ENCODE data around the gene AKIRIN2.
"Not testable (repeated sequence)": the region's sequence is repeated elsewhere in the genome, so short reads cannot be mapped to it uniquely, and the experiment has no call there.

Gene AKIRIN2

DNA sequence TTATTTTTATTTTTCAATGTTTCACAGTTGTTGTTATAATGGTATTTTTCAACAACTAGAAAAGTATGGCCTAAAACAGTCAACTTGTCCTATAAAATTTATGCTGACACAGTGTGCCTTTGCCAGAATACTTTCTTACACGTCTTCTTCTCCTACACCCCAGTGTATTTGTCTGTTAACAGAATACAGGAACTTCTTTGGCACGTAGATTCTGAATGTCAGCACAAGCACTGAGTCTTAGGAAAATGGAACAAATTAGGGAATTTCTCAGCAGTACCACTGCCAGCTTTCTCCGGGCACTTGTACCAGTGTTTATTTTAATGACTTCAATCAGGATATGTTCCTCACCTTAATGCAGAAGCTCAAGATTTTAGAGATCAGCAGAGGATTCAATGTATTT, 26.7 kb upstream of the AKIRIN2 start:
- Mint-ChIP-seq H3K36me3 (peaks cover 0 to 3% of the 10 kb centered on the region in 2 donors), H3K4me3 (no peak overlapping the region), H3K9me3 (no peaks in the 10 kb centered on the region), H3K27me3 (no peaks in the 10 kb centered on the region), H3K4me1 (peaks cover 32 to 60% of the 10 kb centered on the region in 2 donors), H3K27ac (peak overlapping the region; percentile 60)
- DNase-seq = no peak
- ATAC-seq (replicated peaks) = no peak

DNA sequence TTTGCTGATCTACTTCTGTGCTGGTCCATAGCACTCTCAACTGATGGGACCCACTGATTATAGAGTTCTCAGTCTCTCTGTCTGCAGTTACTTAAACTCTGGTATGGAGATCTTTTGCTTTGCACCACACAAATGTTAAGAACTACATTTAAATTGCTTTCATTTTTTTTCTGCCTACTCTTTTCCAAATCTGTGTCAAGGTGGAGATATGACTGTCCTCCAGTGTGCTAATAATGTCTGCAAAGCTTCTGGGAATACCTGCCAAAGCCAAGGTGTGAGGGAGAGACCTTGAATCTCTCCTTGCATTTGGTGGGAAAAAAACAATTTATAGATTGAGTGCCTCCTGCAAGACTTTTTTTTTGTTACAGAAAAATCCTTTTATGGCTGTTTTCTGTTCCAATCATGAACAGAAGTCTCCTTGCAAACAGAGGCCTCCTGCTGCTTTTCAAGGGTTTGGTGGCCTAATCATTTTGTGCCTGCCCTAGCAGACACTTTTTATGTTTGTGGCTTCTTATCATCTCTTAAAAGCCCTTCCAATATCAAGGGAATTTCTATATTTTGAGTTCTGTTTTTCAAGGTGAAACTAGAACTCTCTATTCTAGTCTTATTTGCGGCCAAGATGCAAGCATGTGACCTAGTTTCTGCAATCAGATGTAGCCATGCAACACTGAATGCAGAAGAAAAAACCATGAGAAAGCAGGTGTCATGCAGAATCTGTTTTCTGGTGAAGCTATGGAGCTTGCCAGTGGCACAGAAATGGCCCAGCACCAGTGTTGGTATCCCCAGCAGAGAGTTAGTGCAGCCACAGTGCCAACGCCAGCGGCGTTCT, 23.2 kb upstream of the AKIRIN2 start:
- ATAC-seq (replicated peaks) = peak; percentile 91 to 95
- H3K4me3 Mint-ChIP-seq = peak overlapping the region; percentile 46 to 65
- no peaks in the 10 kb centered on the region for H3K9me3 Mint-ChIP-seq
- no peak for DNase-seq
- peaks cover 0 to 3% of the 10 kb centered on the region in 2 donors for H3K36me3 Mint-ChIP-seq
- H3K27ac Mint-ChIP-seq = peak overlapping the region; percentile 87
- H3K4me1 Mint-ChIP-seq = peaks cover 27 to 55% of the 10 kb centered on the region in 2 donors
- no peaks in the 10 kb centered on the region for H3K27me3 Mint-ChIP-seq

DNA sequence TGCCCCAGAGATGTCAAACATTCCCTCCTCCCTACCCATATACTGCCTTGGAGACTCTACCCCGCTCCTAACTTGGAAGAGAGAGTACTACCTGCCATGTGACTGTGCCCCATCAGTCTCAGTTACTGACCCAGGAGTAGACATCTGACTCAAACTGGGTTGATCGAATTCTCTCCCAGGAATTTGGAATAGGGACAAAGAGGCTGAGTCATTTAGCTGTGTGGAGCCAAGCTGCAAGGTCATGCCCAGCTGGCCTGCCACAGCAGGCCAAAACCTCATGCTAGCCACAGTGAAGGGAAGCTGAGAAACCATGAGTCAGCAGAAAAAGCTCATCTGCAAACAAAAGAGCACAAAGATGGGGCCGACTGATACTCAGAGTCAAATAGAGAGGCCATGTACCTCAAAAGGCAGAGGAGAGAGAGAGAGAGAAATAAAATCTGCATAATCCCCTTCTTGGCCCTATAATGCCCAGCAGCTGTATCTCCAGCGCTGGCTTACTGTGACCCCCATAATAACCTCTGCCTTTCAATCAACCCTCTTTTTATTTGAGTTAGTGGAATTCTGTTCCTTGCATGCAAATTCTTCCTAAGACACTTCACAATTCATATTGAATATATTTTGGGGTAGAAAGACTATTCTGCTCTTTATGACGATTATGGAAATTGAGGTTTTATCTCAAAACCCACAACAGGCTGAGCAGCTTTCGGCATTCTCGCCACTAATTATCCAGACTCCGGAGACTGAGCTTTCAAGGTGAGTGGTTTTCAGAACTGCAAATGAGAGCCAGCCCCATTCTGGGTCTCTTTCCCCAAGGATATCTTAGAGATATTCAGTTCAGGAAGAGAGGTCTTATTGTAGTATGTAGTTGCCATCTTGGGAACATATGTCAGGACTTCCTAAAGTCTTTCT, 21.4 kb upstream of the AKIRIN2 start:
- Mint-ChIP-seq H3K9me3 (no peaks in the 10 kb centered on the region), H3K4me3 (no peak overlapping the region), H3K27ac (peak overlapping the region; percentile 83), H3K4me1 (peaks cover 20 to 42% of the 10 kb centered on the region in 2 donors), H3K36me3 (peaks cover 0 to 3% of the 10 kb centered on the region in 2 donors), H3K27me3 (no peaks in the 10 kb centered on the region)
- DNase-seq = no peak
- ATAC-seq (replicated peaks) = peak in 1 of 2 donors; percentile 24

DNA sequence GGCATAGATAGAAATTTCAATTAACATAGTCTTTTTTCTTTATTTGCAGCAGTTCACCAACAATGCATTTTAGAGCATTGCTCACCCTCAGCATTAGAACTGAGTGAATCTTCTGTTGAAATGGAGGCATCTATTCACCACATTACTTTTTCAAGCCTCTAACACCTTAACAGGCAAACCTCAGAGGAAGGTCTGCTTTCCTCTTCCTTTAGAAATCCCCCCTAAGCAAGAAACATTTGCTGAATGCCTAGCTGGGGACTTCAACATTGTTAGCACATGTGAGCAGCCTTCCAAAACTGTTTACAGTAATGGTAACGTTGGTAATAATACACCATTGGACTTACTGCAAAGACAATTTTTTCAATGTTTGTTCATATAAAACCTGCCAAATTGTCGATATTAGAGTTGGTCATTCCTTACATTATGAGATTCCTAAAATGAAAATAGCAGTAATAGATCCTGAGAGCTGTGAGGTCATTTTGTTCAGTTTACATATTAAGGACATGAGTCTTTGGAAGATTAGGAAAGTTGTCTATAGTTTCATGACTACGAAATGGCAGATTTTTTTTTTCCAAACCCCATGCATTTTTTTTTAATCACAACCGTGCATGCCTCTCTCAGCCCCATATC, 20.6 kb upstream of the AKIRIN2 start:
- ATAC-seq (replicated peaks) (no peak), DNase-seq (no peak)
- H3K27me3 Mint-ChIP-seq = no peaks in the 10 kb centered on the region
- no peaks in the 10 kb centered on the region for H3K9me3 Mint-ChIP-seq
- no peak overlapping the region for H3K4me3 Mint-ChIP-seq
- peaks cover 0 to 2% of the 10 kb centered on the region in 2 donors for H3K36me3 Mint-ChIP-seq
- H3K27ac Mint-ChIP-seq = peak overlapping the region; percentile 20
- peaks cover 19 to 34% of the 10 kb centered on the region in 2 donors for H3K4me1 Mint-ChIP-seq

DNA sequence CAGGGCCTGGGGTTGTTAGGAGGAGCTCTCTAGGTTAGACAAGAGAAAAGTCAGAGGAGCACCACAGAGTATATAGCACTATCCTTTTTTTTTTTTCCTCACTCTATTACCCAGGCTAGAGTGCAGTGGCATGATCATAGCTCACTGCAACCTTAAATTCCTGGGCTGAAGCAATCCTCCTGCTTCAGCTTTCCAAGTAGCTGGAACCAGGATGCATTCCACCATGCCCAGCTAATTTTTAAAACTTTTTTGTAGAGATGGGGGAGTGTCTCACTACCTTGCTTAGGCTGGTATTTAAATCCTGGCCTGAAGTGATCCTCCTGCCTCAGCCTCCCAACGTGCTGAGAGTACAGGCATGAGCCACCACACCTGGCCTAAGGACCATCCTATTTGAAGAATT, 19.3 kb upstream of the AKIRIN2 start:
- ATAC-seq (replicated peaks) = no peak
- Mint-ChIP-seq H3K27ac (no peak overlapping the region), H3K4me3 (no peak overlapping the region), H3K4me1 (peaks cover 18 to 31% of the 10 kb centered on the region in 2 donors), H3K9me3 (no peaks in the 10 kb centered on the region), H3K36me3 (no peaks in the 10 kb centered on the region), H3K27me3 (no peaks in the 10 kb centered on the region)
- DNase-seq = no peak

DNA sequence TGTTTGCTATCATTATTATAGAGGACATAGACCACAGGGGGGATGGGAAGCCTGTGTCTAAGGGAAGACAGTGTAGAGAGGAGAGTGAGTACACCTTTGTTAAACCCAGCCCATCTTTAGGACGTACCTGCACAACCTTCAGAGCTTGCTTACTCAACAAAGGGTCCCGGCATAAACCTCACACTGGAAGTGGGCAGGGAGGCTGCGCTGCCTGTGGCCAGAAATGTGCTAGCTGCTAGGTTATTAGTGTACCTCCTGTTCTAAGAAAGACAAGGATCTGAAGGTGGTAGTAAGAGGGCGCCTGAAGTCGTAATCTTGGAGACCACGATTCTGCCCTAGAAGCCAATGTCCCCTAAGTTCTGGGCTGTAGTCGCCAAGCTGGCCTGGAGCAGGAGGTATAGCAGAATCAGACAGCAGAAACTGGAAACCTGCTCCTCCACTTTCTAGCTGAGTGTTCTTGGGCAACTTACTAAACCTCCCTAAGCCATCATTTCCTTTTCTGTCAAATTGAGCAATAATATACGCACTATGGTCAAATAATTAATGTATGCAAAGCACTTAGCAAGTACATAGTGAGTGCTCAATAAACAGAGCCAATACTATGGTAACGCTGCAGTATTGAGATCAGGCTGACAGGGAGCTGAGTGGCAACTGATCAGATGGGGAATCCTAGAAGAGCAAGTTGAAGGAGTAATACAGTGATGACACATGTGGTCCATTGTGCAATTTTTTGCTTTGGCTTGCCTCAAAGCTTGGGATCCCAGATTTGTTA, 16.8 kb upstream of the AKIRIN2 start:
- Mint-ChIP-seq H3K4me1 (peaks cover 14 to 21% of the 10 kb centered on the region in 2 donors), H3K4me3 (no peak overlapping the region), H3K27me3 (no peaks in the 10 kb centered on the region), H3K9me3 (no peaks in the 10 kb centered on the region), H3K36me3 (no peaks in the 10 kb centered on the region), H3K27ac (no peak overlapping the region)
- DNase-seq = no peak
- no peak for ATAC-seq (replicated peaks)

DNA sequence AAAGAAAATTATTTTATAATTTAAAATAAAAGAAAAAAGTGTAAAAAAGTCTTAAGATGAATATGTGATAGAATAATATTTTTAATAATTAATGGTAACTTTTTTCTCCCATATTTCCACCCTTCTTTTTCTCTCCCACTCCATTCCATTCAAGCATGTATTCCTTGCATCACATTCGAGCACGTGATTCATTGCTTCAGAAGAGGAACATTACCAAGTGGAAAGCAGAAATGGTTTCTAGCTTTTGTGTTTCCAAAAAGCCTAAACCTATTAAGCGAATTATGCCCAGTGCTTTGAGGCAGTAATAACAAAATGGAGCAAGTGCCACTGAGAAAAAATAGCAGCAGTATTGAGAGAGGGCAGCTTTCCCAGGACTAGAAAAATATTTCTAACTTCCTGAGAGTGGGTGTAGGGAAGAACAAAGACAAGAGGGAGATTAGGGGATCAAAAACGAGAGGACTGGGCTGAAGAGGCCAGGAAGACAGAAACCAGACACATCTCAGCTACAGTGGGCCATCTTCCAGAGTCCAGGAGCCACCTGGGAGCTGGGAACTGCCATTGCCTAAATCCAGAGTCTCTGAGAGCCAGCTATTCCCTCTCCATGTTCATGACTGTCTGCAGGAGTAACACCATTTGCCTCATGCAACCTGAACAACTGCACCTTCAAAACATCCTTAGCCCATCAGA, 15.0 kb upstream of the AKIRIN2 start:
- no peaks in the 10 kb centered on the region for H3K9me3 Mint-ChIP-seq
- H3K36me3 Mint-ChIP-seq = no peaks in the 10 kb centered on the region
- H3K27me3 Mint-ChIP-seq = no peaks in the 10 kb centered on the region
- H3K4me3 Mint-ChIP-seq = no peak overlapping the region
- no peak overlapping the region for H3K27ac Mint-ChIP-seq
- no peak for ATAC-seq (replicated peaks)
- DNase-seq = no peak
- peaks cover 4 to 6% of the 10 kb centered on the region in 2 donors for H3K4me1 Mint-ChIP-seq

DNA sequence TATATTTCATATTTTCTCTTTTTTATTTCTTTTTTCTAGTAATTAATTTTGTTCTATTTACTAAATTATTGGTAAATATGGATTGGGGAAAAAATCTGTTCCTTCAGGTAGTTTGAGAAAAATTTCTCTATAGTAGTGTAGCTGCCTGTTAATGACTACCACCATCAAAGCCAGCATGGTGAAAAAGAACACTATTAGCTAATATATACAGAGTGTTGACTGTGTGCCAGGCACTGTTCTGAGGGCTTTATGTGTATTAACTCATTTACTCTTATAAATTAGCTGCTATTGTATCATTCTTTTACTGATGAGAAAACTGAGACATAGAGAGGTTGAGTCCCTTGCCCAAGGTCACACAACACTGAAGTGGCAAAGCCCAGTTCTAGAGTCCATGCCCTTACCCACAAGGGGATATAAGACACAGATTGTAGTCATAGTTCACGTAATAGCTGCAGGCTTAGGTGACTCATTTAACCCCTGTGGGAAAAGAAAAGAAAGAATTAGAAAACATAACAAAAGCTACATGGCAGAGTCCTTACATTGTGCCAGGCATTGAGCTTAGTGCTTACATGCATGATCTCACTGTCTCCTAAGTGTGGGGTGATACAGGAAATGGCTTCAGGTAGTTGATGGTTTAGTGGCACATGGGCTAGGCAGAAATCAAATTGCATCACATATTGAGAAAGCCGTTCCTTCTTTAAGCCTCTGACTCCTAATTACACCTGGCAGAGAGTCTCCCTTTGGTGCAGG, 12.2 kb upstream of the AKIRIN2 start:
- peaks cover 6 to 12% of the 10 kb centered on the region in 2 donors for H3K4me1 Mint-ChIP-seq
- H3K27me3 Mint-ChIP-seq = no peaks in the 10 kb centered on the region
- H3K4me3 Mint-ChIP-seq = no peak overlapping the region
- ATAC-seq (replicated peaks) (peak; percentile 85 to 90), DNase-seq (no peak)
- H3K9me3 Mint-ChIP-seq = no peaks in the 10 kb centered on the region
- no peaks in the 10 kb centered on the region for H3K36me3 Mint-ChIP-seq
- no peak overlapping the region for H3K27ac Mint-ChIP-seq

DNA sequence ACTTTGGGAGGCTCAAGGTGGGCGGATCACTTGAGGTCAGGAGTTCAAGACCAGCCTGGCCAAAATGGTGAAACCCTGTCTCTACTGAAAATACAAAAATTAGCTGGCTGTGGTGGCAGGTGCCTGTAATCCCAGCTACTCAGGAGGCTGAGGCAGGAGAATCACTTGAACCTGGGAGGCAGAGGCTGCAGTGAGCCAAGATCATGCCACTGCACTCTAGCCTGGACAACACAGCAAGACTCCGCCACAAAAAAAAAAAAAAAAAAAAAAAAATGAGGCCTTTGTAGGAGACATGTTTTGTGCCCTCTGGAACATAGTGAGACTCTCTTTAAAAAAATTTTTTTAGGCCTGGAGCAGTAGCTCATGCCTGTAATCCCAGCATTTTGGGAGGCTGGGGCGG, 10.7 kb upstream of the AKIRIN2 start:
- not testable (repeated sequence) for H3K4me3 Mint-ChIP-seq; H3K9me3 Mint-ChIP-seq; H3K27ac Mint-ChIP-seq; DNase-seq; ATAC-seq (replicated peaks); H3K27me3 Mint-ChIP-seq; H3K36me3 Mint-ChIP-seq
- peaks cover 6 to 12% of the 10 kb centered on the region in 2 donors for H3K4me1 Mint-ChIP-seq

DNA sequence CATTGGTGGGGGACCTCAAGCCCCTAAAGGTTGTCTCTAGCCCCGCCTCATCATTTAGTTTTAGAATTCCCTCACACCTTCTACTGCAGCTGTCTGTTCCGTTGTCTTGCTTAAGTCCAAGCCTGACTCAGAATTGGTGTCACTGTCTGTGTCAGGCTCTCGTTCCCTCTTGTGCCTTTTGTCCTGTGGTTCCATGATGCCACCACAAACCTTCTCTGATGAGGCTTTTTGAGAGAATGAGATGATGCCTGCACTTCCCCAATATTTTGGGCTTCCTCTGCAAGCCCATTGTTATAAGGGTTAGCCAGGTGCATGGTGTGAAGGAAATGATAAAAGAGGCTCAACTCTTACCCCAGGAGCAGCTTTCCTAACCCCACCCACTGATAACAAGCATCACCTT, 8.1 kb upstream of the AKIRIN2 start:
- Mint-ChIP-seq H3K4me1 (peaks cover 6 to 12% of the 10 kb centered on the region in 2 donors), H3K4me3 (no peak overlapping the region), H3K27ac (no peak overlapping the region), H3K36me3 (no peaks in the 10 kb centered on the region), H3K9me3 (no peaks in the 10 kb centered on the region), H3K27me3 (no peaks in the 10 kb centered on the region)
- DNase-seq (no peak), ATAC-seq (replicated peaks) (peak; percentile 24 to 31)

DNA sequence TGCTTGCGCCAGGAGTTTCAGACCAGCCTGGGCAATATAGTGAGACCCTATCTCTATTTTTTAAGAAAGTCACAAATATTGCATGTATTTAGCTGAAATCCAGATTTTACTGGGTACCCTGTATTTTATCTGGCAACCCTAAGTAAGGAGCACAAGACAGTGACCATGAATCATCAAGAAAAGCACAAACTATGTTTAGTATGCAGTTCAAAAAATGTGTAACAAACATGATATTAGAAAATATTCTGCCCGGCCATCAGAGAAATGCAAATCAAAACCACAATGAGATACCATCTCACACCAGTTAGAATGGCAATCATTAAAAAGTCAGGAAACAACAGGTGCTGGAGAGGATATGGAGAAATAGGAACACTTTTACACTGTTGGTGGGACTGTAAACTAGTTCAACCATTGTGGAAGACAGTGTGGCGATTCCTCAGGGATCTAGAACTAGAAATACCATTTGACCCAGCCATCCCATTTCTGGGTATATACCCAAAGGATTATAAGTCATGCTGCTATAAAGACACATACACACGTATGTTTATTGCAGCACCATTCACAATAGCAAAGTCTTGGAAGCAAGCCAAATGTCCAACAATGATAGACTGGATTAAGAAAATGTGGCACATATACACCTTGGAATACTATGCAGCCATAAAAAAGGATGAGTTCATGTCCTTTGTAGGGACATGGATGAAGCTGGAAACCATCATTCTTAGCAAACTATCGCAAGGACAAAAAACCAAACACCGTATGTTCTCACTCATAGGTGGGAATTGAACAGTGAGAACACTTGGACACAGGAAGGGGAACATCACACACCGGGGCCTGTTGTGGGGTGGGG, 6.8 kb upstream of the AKIRIN2 start:
- not testable (repeated sequence) for ATAC-seq (replicated peaks)

More for the DNA sequence above, 6.8 kb upstream of the AKIRIN2 start:
- H3K4me1 Mint-ChIP-seq, H3K4me3 Mint-ChIP-seq, H3K9me3 Mint-ChIP-seq, H3K27ac Mint-ChIP-seq, H3K27me3 Mint-ChIP-seq, H3K36me3 Mint-ChIP-seq, DNase-seq: not testable (repeated sequence)

Data from stimulated activated naive B cell treated with anti-CD40 and anti-IgM and Interleukin-4, amounts not matched to agents 10 μg/mL and 1 μg/mL and 100 μg/mL, for 72 hours (primary cell).